ENCODE data around the gene CTIF.
"Not testable (repeated sequence)": the region's sequence is repeated elsewhere in the genome, so short reads cannot be mapped to it uniquely, and the experiment has no call there.

The CTIF gene

DNA sequence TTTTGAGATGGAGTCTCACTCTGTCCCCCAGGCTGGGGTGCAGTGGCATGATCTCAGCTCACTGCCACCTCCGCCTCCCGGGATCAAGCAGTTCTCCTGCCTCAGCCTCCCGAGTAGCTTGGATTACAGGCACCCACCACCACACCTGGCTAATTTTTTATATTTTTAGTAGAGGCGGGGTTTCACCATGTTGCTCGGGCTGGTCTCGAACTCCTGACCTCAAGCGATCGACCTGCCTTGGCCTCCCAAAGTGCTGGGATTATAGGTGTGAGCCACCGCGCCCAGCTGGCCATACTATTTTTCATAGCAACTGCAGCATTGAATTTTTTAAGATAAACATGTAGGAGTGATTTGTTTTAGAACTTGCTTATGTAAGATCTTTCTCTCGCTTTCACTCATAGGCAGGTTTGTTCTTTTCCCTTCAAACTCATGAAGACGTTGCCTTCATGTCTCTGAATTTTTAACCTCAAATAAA lies 273.2 kb downstream of the CTIF start:
- DNase-seq = not testable (repeated sequence)

DNA sequence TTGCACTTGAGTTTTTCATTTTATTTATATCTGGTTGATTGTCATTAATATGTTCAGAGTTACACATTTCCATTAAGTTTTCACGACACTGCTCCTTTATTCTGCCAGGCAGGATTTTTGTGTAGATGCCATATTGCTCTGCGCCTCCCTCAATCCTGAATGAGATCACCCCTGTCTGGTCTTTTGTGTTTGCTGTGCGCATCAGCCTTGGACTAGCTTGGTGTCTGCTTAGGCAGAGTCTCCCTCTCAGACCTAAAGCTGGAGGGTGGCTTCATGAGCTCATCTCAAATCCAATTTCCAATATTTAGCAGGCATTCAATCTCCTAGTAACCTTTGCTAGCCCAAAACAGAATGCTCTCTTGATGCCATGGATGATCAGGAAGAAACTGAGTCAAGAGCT lies 274.5 kb downstream of the CTIF start:
- DNase-seq = no peak

DNA sequence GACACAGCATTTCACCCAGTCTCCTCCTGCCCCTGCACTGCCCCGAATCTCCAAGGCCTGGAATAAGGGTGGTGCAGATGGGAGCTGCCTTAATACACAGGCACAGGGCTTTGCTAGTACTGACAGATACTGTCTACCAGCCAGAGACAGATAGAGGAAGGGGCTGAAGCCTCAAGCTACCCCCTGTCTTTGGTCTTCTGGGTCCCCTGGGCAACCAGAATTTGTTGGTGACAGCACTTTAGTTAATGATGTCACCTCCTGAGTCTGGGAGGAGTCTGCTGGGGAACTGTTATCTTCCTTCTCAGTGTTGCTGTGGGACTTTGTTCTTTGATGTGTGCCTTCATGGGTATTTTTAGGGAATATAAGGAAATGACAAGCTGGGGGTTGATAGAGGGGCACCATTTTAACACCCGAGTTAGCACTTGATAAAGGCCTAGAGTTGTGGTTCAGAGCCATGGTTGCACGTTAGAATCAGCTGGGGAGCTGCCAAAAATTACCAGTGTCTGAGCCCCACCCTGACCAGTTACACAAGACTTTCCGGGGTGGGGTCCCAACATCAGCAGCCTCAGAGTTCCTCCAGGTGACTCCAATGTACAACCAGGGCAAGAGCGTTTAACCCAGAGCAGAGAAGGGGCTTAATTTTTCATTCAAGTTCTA lies 275.1 kb downstream of the CTIF start:
- no peak for DNase-seq

DNA sequence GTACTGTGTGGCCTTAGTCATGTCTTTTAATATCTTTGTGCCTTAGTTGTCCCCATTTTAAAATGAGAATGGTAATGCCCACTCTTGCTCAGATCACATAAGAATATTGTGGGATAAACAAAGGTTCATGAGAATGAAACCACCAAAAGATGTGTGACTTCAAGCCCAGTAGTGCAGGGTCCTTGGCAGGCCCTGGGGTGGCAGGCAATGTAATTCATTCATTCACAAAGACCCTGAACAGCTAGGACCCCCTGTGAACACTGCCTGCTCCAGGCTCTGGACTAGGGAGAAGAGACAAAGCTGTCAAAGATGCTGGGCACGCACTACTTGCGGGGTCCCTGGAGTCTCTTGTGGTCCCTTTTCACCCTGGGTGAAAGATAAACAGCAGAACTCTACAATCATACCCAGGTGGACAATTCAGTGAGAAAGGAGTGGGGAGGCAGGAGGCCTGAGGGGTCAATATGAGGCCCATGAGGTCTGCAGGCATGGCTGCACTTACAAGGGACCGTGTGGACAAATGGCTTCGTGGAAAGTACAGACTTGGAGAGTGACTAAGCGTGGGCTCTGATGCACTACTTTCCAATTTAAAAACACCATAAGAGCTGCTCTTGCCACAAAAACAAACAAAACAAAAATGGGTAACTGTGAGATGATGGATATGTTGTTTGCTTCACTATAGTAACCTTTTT lies 275.8 kb downstream of the CTIF start:
- DNase-seq = no peak

DNA sequence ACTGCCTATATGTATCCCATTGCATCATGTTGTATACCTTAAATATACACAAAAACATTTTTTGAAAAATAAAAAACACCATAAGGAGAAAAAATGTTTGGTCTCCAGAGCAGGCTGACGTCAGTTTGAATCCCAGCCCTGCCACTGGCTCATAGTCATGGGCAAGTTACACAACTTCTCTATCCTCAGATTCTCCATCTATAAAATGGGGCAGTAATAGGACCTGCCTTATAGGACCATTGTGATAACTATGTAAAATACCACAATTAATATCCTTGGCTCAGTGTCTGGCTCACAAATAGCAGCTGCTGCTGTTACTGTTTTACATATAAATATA lies 276.3 kb downstream of the CTIF start:
- DNase-seq = no peak

DNA sequence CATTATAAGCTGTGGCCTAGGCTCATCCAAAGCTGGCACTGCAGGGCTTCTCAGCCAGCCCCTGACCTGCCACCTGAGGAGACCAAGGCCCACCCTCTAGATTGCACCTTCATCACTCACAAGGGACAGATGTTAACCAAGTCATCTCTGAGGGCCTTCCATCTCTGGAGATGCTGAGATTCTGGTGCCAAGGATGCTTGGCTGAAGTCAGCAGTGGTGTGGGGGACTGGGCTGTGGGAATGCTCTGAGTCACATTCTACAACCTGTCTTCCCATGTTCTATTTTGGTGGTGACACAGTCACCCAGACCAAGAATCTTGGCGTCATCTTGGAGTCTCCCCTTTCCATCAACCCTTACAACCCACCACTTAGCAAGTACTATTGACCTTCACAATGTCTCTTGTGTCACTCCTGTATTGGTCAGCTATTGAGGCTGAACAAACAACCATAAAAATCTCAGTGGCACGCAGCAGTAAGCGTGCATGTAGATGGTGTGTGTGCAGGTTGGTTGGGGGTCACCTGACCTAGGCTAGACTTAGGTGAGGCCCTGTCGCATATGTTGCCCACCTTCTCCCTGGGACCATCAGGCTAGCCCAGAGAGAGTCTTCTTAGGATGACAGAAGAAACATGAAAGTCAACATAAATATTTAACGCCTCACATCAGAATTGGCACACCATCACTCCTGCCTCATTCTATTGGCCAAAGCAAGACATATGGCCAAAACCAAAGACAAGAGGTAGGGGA lies 276.9 kb downstream of the CTIF start:
- DNase-seq = no peak

DNA sequence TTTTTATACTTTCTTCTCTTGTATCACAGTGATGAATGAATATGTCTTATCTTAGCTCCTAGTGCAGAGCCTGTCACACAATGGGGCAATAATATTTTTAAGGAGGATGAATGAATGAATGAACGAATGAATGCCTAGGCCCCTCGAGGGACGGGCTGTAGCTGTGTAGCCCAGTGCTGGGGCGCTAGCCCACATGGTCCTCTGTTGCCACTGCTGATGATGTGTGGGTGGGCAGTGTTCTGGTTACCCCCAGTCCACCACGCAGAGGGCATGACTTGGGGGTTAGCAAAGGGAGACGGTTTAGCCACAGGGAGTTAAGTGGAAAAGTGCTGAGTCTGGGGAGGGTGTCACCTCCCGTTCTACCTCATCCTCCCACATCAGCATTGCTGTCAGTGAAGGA lies 277.7 kb downstream of the CTIF start:
- DNase-seq = no peak

DNA sequence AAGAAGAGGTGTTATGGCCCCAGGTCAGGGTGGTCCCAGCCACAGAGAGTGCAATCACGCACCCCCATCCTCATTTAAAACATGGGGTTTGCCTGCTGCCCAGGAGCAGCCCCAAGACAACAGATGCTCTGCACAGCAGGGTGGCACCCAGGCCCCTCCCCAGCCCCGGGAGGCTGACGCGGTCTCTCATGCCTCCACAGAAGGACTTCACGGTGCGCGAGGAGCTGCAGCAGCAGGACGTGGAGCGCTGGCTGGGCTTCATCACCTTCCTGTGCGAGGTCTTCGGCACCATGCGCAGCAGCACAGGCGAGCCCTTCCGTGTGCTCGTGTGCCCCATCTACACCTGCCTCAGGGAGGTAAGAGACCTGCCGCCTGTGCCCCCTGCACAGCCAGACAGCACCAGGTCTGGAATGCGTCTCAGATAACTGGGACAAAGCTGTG lies 278.2 kb downstream of the CTIF start:
- no peak for DNase-seq

DNA sequence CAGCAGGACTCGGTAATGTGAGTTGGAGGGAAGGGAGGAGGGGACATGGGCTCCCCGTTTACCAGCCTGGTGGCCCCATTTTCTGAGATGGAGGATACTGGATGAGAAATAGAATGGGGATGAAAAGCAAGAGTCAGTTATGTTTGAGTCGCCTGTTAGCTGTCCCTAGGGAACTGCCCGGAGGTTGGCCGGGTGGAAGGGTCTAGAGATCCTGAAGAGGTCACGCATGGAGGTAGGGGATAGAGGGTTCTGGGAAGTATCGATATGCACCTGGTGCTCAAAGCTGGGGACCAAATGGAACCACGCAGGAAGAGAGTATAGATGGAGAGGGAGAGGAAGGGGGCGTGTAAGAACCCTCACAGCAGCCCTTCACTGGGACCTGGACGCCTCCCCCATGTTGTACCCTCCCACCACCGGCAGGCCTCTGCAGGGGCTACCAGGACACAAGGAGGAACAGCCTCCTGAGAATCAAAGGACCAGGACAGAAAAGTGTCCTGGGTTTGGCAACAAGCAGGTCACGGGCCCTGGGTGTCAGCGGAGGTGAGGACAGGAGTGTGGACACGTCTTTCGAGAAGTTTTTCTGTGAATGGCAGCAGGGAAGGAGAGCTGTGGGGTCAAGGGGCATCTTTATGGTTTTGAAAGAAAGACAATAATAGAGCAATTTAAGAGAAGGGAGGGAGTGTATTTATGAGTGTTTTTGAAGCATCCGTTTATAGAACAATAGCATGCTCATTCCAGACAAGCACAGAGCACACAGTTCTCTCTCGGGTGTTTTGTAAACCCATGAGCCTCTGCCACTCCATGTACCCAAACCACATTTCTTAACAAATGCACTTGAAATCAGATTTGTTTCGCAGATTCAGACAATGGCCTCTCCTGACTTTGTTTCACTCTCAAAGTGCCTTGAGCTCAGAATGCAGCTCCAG lies 279.8 kb downstream of the CTIF start:
- no peak for DNase-seq

DNA sequence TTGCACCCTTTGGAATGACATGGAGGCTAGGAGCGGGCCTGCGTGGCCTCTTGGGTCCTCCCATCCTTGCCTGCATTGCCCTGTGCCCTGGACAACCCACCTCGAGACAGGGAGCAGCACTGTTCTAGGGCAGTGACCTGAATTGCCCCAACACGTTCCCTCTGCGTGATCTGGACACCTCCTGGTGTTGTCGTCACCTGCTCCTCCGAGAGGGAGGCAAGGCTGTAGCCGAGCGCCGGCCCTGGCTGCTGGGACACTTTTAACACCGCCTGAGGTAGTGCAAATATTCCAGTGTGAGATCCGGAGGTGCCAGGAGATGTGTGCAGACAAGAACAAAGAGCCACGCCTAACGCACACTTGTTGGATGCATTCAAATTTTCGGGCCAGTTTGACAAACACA lies 280.4 kb downstream of the CTIF start:
- DNase-seq = no peak

DNA sequence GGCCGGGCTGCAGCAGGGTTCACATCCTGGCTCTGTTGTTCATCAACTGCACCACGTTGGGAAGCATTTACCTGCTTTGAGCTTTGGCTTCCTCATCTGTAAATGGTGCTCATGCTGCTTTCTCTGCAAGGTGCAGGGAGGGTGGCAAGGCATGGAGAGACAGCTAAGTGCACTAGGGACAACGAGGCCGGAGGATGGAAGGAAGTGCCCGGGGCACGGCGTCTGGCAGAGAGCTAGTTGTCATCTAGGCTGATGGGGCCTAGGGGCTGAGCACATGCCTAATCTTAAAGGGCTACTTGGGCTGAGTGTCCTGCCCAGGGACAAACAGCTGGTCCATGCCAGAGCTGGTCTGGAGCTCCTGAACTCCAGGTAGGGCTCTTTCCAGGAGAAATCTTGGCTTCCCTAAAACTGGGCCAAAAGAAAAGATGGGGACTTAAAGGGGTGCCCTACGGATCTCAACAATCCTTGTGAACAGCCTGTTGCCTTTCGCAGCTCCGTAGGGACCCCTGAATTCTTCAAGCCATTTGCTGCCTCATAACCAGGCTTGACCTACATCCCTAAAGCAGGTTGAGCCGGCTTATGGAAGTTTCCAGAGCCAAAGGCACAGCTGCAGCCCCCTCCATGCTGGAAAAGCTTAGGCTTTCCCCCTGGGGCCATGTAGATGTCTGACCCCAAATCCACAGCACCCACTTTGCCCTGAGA lies 281.1 kb downstream of the CTIF start:
- no peak for DNase-seq

- no peak for DNase-seq
Measured at GRCh38 chr18:48820483-48821250, 281.8 kb downstream of the CTIF start.

GRCh38 chr18:48821251-48821590 lies 282.4 kb downstream of the CTIF start:
- DNase-seq = no peak

- no peak for DNase-seq
Measured at GRCh38 chr18:48821845-48822244, 283.0 kb downstream of the CTIF start.

GRCh38 chr18:48824231-48824970 lies 285.6 kb downstream of the CTIF start:
- no peak for DNase-seq

- DNase-seq = no peak
Measured at GRCh38 chr18:48825101-48825745, 286.4 kb downstream of the CTIF start.

GRCh38 chr18:48826271-48826670 lies 287.4 kb downstream of the CTIF start:
- DNase-seq = no peak

DNA sequence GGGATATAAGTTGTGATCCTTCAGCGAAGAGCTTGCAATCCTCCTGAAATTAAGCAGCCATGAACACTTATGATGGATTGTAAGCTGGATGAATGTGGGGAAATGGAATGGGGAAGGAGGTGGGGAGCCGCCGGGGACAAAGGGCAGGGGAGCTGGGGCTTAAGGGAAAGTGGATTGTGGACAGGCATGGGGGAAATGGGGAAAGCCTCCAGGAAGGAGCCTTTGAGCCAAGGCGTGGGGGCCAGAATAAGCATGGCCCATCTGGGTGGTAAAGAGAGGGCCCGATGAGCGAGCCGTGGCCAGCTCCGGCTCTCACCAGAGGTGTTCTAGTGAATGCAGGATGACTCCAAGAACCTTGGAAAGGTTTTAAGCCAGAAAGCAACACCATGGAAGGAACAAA lies 288.0 kb downstream of the CTIF start:
- DNase-seq = no peak

- no peak for DNase-seq
Measured at GRCh38 chr18:48827291-48828193, 288.7 kb downstream of the CTIF start.

Data from SHP77 (cell line).